Uterus (tissue), 2 donors: ENCODE data around the gene ROGDI.

Experiments used
- CTCF ChIP-seq, 4 experiments: fragments of 200-600 bp in 2 of 4; fragments of 450-650 bp in 2 of 4; sonication (generic) in 2 of 4; IDR thresholded peaks; one replicate each; pipeline ENCODE4 v1.5.1; 2016 to 2019; ENCODE audit warnings: antibody characterized with exemption in 4 of 4, mild to moderate bottlenecking in 2 of 4, moderate library complexity in 1 of 4
- POLR2A ChIP-seq, 2 donors: fragments of 450-650 bp; IDR thresholded peaks; one replicate each; pipeline ENCODE4 v1.6.1; 2016; ENCODE audit warnings: antibody characterized with exemption in 2 of 2, mild to moderate bottlenecking in 1 of 2, moderate library complexity in 1 of 2

- TF ChIP-seq CTCF (IDR thresholded peaks at IDR 0.05) (no peak), POLR2A (IDR thresholded peaks at IDR 0.05) (no peak)
Observed at GRCh38 chr16:4846503-4846900, 44.1 kb upstream of the ROGDI start.
